CD1c-positive myeloid dendritic cell (primary cell): Measurements from ENCODE around the gene SYP.

Experiments used
- DNase-seq: peaks from one replicate; pipeline ENCODE4 v3.0.0-alpha.2; 2016; ENCODE audit errors: extremely low spot score

Gene SYP

DNA sequence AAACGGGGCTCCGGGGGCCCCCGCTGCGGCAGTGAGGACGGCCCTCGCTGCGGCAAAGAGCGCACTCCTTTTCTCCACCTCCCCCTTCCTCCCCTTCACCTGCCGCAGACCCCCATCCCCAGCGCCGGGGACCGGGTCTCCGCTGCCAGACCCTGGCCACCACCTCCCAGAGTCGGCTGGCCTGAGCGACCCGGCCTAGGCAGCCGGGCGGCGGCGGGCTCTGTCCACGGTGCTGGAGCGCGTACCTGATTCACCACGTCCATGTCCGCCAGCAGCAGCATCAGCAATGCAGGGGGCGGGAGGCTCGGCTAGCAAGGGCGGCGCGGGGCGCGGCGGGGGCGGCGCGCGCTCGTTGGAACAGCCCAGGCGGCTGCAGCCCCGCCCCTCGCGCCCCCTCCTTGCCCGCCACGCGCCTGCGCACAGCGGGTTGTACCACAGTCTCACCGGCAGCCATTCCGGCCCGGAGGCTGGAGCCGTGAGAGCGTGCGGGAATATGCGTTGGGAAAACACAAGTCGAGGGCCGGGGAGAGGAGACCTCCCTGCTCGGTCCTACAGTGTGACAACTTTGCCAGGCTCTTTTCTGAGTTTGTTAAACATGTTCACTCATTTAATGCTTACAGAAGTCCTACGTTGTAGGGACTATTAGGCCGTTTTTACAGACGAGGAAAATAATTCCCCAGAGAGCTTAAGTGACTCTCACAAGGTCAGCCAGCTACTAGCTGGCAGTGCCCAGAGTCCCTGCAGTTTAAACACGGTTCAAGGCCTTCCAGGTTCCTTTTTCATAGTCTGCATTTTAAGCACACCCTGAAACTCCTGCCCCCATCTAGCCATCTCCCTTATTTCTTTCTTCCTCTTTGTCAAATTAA lies at the start of gene SYP:
SYP (minus strand) TSS at position 288 of the 866 bp plus-strand sequence; CDS start at position 281, 7 bp downstream.
- peak; percentile 88 for DNase-seq

DNA sequence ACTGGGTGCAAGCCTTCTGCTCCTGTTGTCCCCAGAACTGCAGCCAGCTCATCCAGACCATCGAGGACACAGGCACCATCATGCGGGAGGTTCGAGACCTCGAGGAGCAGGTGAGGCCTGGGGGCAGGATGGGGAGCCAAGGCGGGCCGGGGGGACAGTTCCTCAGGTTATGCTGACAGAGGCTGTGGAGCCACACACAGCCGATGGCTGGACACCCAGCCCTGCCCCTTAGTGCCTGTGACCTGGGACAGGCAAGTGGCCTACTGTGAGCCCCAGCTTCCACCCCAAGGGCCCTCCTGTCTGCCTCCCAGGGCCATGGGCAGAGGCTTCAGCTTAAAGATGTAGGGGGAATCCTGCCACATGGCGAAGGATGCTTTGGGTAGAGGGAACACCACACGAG lies 49.6 kb upstream of the SYP start:
- DNase-seq: no peak

DNA sequence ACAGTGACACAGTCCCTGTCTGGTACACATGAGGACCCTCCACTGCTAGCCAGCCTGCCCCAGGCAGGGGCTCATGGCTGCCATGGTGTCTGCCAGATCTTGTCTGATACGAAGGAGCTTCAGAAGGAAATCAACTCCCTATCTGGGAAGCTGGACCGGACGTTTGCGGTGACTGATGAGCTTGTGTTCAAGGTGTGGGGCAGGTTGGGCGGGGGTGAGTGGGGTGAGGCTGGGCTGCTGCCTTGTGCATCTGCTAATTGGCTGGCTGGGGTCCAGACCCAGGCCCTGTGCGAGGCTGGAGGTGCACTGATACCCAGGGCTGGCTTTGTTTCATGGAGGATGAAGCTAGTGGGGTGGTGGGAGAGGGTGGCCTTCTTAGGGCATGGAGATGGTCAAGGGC lies 49.1 kb upstream of the SYP start:
- DNase-seq: no peak

DNA sequence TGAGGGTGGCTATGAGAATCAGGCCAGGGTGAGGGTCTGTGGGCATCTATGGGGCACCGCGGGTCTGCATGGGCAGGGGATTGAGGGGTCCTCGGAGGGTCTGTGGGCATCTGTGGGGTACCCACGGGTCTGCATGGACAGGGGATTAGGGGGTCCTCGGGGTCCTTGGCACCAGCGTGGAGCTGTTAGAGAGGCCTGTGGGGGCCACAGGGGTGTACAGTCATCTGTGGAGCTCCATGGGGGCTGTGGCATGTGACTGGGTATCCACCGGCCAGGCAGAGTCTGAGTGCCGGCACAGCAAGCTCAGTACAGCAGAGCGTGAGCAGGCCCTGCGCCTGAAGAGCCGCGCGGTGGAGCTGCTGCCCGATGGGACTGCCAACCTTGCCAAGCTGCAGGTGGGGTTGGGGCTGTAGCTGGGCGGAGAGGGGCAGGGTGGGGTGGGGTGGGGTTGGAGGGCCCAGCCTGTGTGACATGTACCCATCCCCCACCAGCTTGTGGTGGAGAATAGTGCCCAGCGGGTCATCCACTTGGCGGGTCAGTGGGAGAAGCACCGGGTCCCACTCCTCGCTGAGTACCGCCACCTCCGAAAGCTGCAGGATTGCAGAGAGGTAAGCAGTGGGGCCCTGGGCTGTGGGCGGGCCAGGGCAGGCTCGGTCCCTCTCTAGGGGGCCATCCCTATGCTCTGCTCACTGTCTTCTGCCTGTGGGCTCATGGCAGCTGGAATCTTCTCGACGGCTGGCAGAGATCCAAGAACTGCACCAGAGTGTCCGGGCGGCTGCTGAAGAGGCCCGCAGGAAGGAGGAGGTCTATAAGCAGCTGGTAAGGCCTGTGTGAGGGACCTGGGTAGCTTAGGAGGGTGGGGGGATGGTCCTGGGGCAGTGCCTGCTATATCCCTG lies 48.2 kb upstream of the SYP start:
- DNase-seq: no peak

DNA sequence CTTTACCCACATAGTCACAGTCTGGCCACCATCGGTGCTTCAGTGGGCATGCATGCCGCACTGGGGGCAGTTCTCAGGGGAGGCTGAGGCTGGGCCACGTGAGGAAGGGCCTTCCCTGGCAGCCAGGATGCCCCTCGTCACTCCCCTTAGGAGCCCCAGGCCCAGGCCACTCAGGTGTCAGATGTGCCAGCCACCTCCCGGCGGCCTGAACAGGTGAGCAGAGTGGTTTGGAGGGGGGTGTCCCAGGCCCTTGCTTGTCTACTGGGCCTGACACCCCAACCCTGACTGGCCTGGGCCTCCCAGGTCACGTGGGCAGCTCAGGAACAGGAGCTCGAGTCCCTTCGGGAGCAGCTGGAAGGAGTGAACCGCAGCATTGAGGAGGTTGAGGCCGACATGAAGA lies 47.4 kb upstream of the SYP start:
- no peak for DNase-seq

DNA sequence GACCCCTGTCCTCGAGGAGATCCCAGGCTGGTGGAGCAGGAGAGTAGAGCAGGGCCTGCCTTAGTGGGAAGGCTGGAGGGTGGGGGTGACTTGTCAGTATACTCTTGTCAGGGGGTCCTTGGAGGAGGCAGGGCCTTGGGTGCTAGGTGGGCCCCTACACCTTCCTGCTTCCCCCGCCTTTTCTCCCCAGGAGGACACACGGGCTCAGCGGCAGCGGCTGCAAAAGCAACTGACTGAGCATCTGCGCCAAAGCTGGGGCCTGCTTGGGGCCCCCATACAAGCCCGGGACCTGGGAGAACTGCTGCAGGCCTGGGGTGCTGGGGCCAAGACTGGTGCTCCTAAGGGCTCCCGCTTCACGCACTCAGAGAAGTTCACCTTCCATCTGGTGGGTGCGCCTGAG lies 46.5 kb upstream of the SYP start:
- DNase-seq: no peak

DNA sequence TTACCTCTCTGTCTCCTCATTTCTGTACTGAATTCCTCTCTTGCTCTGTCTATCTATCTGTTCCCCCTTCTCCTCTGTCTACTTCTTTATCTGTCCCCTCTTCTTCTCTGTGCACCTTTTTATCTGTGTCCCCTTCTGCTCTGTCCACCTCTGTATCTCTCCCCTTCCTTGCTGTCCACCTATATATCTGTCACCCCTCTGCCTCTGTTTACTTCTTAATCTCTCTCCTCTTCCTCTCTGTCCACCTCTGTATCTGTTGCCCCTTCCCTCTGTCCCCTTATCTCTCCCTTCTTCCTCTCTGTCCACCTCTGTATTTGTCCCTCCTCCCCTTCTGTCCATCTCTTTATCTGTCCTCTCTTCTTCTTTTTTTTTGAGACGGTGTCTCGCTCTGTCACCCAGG lies 44.2 kb upstream of the SYP start:
- no peak for DNase-seq

DNA sequence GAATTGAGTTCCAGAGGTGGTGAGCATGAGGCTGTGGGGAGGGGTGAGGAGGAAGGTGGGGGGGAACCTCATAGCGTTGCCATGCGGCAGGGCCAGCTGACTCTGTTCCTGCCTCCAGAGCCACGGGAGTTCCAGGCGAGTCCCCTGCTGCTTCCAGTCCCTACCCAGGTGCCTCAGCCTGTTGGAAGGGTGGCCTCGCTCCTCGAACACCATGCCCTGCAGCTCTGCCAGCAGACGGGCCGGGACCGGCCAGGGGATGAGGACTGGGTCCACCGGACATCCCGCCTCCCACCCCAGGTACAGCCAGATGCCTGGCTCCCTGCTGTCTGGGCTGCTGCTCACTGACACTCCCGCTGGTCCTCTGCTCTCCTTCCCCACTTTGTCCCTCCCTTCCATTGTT lies 43.2 kb upstream of the SYP start:
- DNase-seq: no peak

DNA sequence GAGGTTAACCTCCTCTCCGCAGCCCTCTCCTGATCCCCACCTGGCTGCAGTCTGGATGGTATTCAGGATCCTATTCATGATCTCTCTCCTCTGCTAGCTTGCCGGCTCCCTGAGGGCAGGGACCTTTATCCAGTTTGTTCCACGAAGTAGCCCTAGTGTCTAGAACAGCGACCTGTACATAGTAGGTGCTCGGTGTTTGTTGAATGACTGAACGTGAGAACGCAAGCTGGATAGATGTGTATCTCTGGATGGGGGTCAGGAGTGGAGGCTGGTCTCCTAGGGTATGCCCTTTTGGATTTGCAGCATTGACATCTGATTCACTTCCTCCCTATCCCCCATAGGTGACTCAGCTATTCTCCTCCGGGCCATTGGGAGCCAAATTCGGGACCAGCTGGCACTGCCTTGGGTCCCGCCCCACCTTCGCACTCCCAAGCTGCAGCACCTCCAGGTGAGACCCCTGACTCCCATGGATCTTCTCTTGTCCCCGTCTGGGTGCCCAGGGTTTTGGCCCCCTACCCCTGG lies 42.6 kb upstream of the SYP start:
- DNase-seq: no peak

DNA sequence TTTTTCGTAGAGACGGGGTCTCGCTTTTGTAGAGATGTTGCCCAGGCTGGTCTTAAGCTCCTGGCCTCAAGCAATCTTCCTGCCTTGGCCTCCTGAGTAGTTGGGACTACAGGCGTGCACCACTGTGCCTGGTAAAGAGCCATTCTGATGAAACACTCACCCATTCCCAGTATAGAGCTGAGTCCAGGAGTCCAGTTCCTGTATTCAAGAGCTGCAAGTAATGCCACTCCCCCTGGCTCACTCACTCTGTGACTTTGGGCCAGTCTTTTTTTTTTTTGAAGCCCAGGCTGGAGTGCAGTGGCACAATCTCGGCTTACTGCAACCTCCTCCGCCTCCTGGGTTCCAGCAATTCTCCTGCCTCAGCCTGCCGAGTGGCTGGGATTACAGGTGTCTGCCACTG lies 38.7 kb upstream of the SYP start:
- DNase-seq: peak; percentile 7

DNA sequence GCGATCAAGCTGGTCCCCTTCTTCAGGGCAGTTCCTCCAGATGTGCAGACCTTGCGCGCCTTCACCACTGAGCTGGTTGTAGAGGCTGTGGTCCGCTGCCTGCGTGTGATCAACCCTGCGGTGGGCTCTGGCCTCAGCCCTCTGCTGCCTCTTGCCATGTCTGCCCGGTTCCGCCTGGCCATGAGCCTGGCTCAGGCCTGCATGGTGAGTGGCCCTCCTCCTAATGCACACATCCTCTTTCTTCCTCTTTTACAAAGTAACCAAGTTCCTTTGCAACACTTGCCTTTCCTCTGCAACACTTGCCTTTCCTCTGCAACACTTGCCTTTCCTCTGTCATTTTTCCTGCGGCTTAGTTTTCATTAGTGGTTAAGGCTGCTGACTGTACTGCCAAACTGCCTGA lies 37.1 kb upstream of the SYP start:
- peak; percentile 69 for DNase-seq

DNA sequence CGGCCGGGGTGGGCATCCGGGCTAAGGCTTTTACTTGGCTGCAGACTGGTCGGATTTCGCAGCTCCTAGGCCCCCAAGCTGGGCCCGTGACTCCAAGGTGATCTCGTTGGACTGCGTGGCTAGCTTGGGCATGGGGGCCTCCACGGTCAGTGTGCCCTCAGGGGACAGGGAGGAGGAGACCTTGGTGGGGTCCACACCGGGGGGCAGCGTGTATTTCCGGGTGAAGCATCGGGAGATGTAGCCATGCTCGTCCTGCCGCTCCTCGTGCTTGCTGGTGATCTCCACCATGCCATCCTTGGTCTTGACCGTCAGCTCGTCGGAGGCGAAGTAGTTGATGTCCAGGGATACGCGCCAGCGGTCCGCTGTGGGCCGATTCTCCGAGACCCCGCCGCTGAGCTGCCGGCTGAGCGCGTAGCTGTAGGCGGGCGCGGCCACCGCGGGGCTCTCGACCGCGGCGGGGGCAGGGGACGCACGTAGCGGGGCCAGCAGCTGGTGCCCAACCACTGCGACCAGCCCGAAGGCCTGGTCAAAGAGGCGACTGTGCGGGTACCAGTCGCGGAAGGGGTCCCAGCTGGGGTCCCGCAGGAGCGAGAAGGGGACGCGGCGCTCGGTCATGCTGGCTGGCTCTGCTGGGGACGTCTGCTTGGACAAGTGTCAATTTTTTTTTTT lies 34.0 kb upstream of the SYP start:
- DNase-seq: no peak

DNA sequence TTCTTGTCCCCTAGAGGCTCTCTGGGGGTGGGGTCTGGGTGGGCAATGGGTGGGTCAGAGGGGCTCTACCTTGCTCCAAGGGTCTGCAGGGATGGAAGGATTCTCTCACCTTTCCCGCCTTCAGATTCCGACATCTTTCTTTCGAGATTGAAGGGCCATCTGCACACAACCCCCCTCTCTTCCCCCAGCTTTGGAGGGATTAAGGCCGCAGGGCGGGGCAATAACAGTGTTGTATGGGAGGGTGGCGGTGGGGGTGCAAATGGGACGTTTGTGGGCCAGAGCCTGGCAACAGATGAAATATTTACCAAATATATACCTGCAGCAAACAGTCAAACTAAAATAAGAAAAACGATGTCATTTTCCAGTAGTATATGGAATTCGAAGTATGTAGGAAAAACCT lies 33.2 kb upstream of the SYP start, which contains the start of gene CACNA1F:
CACNA1F (minus strand) TSS at position 165 of the 400 bp plus-strand sequence; CDS start at position 134, 31 bp downstream.
- no peak for DNase-seq

DNA sequence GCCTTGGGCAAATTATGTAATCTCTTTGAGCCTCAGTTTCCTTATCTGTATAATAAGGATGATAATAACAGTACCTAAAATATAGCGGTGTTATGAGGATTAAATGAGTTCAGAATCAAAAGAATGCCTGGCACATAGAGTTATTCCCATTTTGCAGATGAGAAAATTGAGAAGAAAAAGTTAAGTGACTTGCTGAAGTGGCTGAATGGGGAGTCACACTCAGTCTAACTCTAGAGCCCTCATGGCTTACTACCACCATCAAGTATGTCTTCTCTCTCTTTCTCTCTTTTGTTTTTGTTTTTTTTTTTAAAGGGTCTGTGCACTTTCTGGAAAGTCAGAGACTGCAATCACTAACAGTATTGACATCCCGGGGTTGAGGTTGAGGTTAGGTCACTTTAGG lies 32.5 kb upstream of the SYP start:
- no peak for DNase-seq

DNA sequence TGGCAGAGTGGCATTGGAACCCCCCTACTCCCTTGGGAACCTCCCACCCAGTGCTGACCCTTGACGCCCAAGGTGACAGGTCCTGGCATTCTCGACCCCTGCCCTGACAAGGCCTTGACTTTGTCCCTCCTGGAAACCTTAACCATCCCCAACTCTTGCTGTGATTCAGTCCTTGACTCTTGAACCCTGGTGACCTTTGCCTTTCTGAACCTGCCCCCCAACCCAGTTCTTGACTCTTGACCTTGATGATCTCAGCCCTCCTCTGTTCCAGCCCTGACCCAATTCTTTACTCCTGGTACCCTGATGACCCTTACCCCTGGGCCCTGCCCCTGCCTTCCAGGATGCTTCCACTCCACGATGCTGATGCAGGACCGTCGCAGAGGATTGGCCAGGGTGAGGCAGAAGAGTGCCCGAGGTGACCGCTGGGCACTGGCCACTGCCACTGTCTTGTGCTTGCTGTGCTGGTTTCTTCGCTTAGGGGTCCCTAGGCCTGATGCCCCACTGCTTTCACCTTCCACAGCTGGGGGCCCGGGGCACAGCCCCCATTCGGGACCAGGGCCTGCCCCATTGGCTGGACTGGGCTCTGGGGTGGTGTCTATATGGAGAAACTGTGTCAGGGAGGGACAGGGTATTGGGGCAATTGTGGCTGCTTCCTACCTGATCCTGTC lies 31.5 kb upstream of the SYP start:
- DNase-seq: no peak

DNA sequence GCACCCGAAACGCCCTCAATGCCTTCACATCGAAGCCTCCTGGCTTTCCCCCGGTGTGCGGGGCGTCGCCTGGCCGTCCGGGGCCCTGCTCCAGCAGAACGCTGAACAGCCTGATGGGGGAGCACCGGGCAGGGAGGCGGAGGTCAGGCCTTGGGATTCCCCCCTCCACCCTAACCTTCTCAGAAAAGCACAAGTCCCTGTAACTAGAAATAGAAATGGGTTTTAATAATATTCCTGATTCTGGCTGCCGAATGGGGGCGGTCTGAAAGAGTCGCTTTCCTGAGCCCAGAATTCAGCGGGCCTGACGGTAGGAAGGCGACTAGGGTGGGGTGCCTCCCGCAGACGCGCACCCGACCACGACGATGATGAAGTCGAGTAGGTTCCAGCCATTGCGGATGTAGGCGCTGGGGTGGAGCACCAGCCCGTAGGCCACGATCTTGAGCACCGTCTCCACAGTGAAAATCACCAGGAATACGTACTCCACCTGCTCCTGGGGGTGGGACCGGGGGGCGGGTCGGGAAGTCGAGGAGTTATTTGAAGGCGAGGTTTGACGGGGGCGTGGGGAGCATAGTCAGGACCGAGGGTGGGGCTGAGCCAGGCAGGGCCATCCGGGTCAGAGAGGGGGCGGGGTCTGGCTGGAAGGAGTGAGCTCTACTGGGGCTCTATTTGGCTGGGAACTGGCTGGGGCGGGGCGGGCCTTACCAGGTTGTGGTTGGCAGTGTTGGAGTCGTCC lies 30.7 kb upstream of the SYP start:
- DNase-seq: peak; percentile 49

DNA sequence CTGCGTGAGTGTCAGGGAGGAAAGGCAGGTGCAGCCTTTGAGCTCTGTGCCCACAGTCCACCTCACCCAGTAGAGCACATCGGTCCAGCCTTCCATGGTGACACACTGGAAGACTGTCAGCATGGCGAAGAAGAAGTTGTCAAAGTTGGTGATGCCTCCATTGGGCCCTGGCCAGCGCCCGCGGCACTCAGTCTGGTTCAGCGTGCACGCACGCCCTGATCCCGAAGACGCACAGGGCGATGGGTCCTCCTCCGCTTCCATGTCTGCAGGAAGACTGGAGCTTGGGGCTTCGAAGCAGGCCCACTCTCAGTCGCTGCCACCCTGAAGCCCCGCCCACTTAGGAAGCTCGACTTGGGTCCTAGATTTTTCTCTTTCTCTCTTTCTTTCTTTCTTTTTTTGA lies 28.2 kb upstream of the SYP start:
- DNase-seq: no peak

DNA sequence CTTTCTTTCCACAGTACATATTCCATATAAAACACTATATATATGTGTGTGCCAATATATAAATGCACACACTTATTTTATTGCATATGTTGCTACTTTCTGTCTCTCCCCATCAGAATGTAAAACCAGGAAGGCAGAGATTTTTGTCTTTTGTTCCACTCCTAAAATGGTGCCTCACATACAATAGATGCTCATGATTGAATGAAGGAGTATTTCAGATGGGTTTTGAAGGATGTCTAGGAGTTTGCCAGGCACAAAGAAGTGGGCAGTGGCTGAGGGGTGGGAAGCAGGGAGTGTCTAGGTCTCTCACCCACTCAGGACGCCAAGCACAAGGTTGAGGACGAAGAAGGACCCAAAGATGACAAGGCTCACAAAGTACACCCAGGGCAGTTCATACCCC lies 27.7 kb upstream of the SYP start:
- no peak for DNase-seq

DNA sequence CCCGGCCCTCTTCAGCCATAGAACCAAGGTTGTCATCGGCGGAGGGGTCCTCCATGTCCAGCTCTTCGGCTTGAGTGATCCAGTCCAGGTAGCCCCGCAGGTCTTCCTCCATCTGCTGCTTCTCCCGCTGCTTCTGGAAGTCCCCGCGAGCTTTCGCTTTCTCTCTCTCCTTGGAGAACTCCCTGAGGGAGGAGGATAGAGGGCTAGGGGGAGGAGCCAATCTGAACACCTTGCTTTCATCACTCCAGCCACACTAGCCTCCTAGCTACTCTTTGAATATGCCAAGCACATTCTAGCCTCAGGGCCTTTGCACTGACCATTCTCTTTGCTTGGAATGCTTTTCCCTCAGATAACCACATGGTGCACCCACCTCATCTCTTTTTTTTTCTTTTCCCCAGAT lies 27.0 kb upstream of the SYP start:
- no peak for DNase-seq

DNA sequence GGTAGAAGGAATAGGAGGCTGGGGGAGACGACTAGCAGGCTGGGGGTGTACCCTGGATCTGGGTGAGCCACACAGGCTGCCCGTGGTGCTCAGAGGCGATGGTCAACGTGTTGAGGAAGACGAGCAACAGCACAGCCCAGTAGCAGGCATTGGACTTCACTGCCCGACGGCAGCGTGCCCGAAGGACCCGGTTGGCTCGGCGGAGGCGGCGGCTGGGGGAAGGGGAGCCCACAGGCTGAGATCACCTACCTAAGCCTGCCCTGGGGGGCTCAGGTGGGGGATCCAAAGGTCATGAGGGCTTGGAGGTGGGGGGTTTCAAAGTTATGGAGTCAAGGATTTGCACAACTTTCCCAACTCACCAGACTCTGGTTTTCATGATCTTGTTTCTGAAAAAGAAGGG lies 25.9 kb upstream of the SYP start:
- no peak for DNase-seq

DNA sequence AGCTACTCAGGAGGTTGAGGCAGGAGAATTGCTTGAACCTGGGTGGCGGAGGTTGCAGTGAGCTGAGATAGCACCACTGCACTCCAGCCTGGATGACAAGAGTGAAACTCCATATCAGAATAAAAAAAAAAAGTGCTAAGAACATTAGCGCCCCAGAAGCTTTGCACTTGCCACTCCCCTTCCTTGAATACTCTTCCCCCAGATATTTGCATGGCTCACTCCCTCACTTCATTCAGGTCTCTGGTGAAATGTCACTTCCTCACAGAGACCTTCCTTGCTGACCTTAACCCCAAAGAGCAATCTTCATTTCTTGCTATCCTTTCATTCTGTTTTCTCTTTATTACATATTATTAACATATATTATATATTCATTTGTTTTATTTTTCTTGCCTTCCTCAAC lies 21.9 kb upstream of the SYP start:
- DNase-seq: no peak
